ENCODE measurements around the gene ALOXE3.

The ALOXE3 gene

GRCh38 chr17:8149419-8150193 lies 31.3 kb upstream of the ALOXE3 start:
- H3K4me3 ChIP-seq (replicated peaks in 1 of 2; ENCODE audit: low read depth in 2 of 2, low read length in 2 of 2): no peak overlapping the region
- no peak for TF ChIP-seq CTCF (IDR thresholded peaks at IDR 0.05; ENCODE audit: low read depth, low read length)
- DNase-seq (ENCODE audit: low read depth in 2 of 2): no peak

GRCh38 chr17:8148560-8148959 lies 30.2 kb upstream of the ALOXE3 start:
- no peak for DNase-seq (ENCODE audit: low read depth in 2 of 2)
- no peak overlapping the region for H3K4me3 ChIP-seq (replicated peaks in 1 of 2; ENCODE audit: low read depth in 2 of 2, low read length in 2 of 2)

GRCh38 chr17:8147805-8148404 lies 29.6 kb upstream of the ALOXE3 start:
- DNase-seq (ENCODE audit: low read depth in 2 of 2): no peak
- no peak overlapping the region for H3K4me3 ChIP-seq (replicated peaks in 1 of 2; ENCODE audit: low read depth in 2 of 2, low read length in 2 of 2)
- no peak for TF ChIP-seq CTCF (IDR thresholded peaks at IDR 0.05; ENCODE audit: low read depth, low read length)

More at GRCh38 chr17:8148560-8148959, 30.2 kb upstream of the ALOXE3 start:
- no peak for TF ChIP-seq CTCF (IDR thresholded peaks at IDR 0.05; ENCODE audit: low read depth, low read length)

- no peak for TF ChIP-seq CTCF (IDR thresholded peaks at IDR 0.05; ENCODE audit: low read depth, low read length)
- H3K4me3 ChIP-seq (replicated peaks in 1 of 2; ENCODE audit: low read depth in 2 of 2, low read length in 2 of 2): no peak overlapping the region
- DNase-seq (ENCODE audit: low read depth in 2 of 2): no peak
Observed at GRCh38 chr17:8147141-8147804, 29.0 kb upstream of the ALOXE3 start.

- no peak for TF ChIP-seq CTCF (IDR thresholded peaks at IDR 0.05; ENCODE audit: low read depth, low read length)
- no peak overlapping the region for H3K4me3 ChIP-seq (replicated peaks in 1 of 2; ENCODE audit: low read depth in 2 of 2, low read length in 2 of 2)
- DNase-seq (ENCODE audit: low read depth in 2 of 2): no peak
Observed at GRCh38 chr17:8146381-8147140, 28.2 kb upstream of the ALOXE3 start.

GRCh38 chr17:8145811-8146210 lies 27.5 kb upstream of the ALOXE3 start:
- no peak for TF ChIP-seq CTCF (IDR thresholded peaks at IDR 0.05; ENCODE audit: low read depth, low read length)
- no peak overlapping the region for H3K4me3 ChIP-seq (replicated peaks in 1 of 2; ENCODE audit: low read depth in 2 of 2, low read length in 2 of 2)
- DNase-seq (ENCODE audit: low read depth in 2 of 2): no peak
